ENCODE results near the gene LRP1. TPM values are rescaled to one million over a fixed set of nuclear protein-coding genes. Genes with fewer than 3 reads are reported as not detected.

LRP1 gene
- total RNA-seq, 1 donor from 2014 or later: 118 TPM

DNA sequence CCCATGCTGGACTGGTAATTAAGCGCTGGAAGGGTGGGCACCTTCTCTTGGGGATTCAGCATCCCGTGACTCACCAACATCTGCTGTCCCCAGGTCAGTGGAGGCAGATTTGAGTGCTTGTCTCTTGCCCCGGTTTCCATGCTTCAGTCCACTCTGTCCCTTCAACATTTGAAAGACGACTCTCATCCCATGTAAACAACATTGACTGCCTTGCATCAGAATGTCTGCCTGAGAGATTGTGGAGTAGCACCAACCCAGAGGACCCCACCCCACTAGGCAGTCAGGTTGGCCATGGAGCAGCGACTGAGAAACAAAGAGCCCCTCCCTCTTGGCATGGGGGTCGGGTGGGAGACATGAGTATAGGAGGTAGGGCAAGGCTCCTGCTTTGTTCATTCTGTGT lies 127.6 kb downstream of the LRP1 start:
- H3K4me1 ChIP-seq (ENCODE audit: control insufficient read depth in 3 of 3, insufficient read depth in 3 of 3, low read length in 3 of 3): peaks cover 34 to 47% (median 41%) of the 10 kb centered on the region in 3 donors
- no peaks in the 10 kb centered on the region for H3K9me3 ChIP-seq (ENCODE audit: control insufficient read depth in 3 of 3, low read length in 3 of 3)
- H3K27me3 ChIP-seq (ENCODE audit: control insufficient read depth in 3 of 3, insufficient read depth in 3 of 3, low read length in 3 of 3): no peaks in the 10 kb centered on the region
- no peak overlapping the region for H3K4me3 ChIP-seq (ENCODE audit: low read length in 3 of 3)
- H3K36me3 ChIP-seq (ENCODE audit: control insufficient read depth in 3 of 3, insufficient read depth in 3 of 3, low read length in 3 of 3): peaks cover 17 to 42% (median 27%) of the 10 kb centered on the region in 3 donors
- H3K9ac ChIP-seq (ENCODE audit: low read depth in 1 of 3, low read length in 3 of 3): no peak overlapping the region
- no peak overlapping the region for H3K27ac ChIP-seq (ENCODE audit: low read depth, low read length)

GRCh38 chr12:57258977-57259970 lies 131.0 kb downstream of the LRP1 start:
- H3K36me3 ChIP-seq (ENCODE audit: control insufficient read depth in 3 of 3, insufficient read depth in 3 of 3, low read length in 3 of 3): peaks cover 17 to 43% (median 27%) of the 10 kb centered on the region in 3 donors
- peak overlapping the region; percentile 65 for H3K27ac ChIP-seq (ENCODE audit: low read depth, low read length)
- no peaks in the 10 kb centered on the region for H3K27me3 ChIP-seq (ENCODE audit: control insufficient read depth in 3 of 3, insufficient read depth in 3 of 3, low read length in 3 of 3)

GRCh38 chr12:57260366-57260765 lies 132.1 kb downstream of the LRP1 start:
- H3K36me3 ChIP-seq (ENCODE audit: control insufficient read depth in 3 of 3, insufficient read depth in 3 of 3, low read length in 3 of 3): peaks cover 17 to 36% (median 17%) of the 10 kb centered on the region in 3 donors
- peak overlapping the region in 2 of 3 donors; percentile 20 to 28 for H3K9ac ChIP-seq (ENCODE audit: low read depth in 1 of 3, low read length in 3 of 3)
- H3K4me3 ChIP-seq (ENCODE audit: low read length in 3 of 3): peak overlapping the region in 1 of 3 donors; percentile 15
- peaks cover 53 to 73% (median 64%) of the 10 kb centered on the region in 3 donors for H3K4me1 ChIP-seq (ENCODE audit: control insufficient read depth in 3 of 3, insufficient read depth in 3 of 3, low read length in 3 of 3)
- H3K9me3 ChIP-seq (ENCODE audit: control insufficient read depth in 3 of 3, low read length in 3 of 3): no peaks in the 10 kb centered on the region
- peak overlapping the region; percentile 87 for H3K27ac ChIP-seq (ENCODE audit: low read depth, low read length)
- H3K27me3 ChIP-seq (ENCODE audit: control insufficient read depth in 3 of 3, insufficient read depth in 3 of 3, low read length in 3 of 3): no peaks in the 10 kb centered on the region

More at GRCh38 chr12:57258977-57259970, 131.0 kb downstream of the LRP1 start:
- H3K4me3 ChIP-seq (ENCODE audit: low read length in 3 of 3): peak overlapping the region in 1 of 3 donors; percentile 8
- no peaks in the 10 kb centered on the region for H3K9me3 ChIP-seq (ENCODE audit: control insufficient read depth in 3 of 3, low read length in 3 of 3)
- no peak overlapping the region for H3K9ac ChIP-seq (ENCODE audit: low read depth in 1 of 3, low read length in 3 of 3)
- H3K4me1 ChIP-seq (ENCODE audit: control insufficient read depth in 3 of 3, insufficient read depth in 3 of 3, low read length in 3 of 3): peaks cover 53 to 69% (median 57%) of the 10 kb centered on the region in 3 donors

- Histone ChIP-seq H3K27me3 (ENCODE audit: control insufficient read depth in 3 of 3, insufficient read depth in 3 of 3, low read length in 3 of 3) (no peaks in the 10 kb centered on the region), H3K4me1 (ENCODE audit: control insufficient read depth in 3 of 3, insufficient read depth in 3 of 3, low read length in 3 of 3) (peaks cover 53 to 73% (median 64%) of the 10 kb centered on the region in 3 donors), H3K4me3 (ENCODE audit: low read length in 3 of 3) (no peak overlapping the region), H3K27ac (ENCODE audit: low read depth, low read length) (peak overlapping the region; percentile 87), H3K36me3 (ENCODE audit: control insufficient read depth in 3 of 3, insufficient read depth in 3 of 3, low read length in 3 of 3) (peaks cover 11 to 27% (median 13%) of the 10 kb centered on the region in 3 donors), H3K9me3 (ENCODE audit: control insufficient read depth in 3 of 3, low read length in 3 of 3) (no peaks in the 10 kb centered on the region), H3K9ac (ENCODE audit: low read depth in 1 of 3, low read length in 3 of 3) (peak overlapping the region; percentile 20 to 47 (median 27))
Measured at GRCh38 chr12:57261428-57261865, 133.2 kb downstream of the LRP1 start.

DNA sequence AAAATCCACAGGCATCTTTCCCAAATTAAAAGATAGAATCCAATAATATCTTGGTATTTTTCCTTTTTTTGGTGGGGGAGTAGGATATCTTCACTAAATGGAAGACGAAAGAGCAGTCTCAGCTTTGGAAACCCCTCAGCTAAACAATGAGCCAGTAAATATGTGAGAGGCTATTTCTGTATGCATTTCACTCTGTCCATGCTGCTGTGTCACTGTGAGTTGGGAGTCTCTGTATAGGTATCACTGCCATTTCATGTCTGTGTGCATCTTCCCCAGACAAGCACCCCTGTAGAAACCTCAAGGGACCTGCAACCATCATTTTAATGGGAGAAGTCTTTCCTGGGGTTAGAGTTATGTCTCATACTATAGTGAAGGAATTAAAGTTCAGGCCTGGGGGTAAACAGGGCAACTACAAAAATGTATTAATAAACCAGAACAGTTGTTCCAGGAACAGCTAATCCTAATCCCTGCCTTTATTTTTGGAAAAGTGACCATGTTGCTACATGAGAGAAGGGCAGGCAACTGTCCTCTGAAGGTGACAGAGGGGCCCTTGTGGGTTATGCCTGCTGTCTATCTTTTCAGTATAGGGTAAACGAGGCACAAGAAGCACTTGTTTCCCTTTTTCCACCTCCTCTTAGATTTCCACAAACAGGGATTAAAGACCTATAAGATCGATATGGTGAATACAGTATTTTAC lies 134.0 kb downstream of the LRP1 start:
- H3K4me1 ChIP-seq (ENCODE audit: control insufficient read depth in 3 of 3, insufficient read depth in 3 of 3, low read length in 3 of 3): peaks cover 49 to 67% (median 57%) of the 10 kb centered on the region in 3 donors
- H3K9me3 ChIP-seq (ENCODE audit: control insufficient read depth in 3 of 3, low read length in 3 of 3): no peaks in the 10 kb centered on the region
- H3K36me3 ChIP-seq (ENCODE audit: control insufficient read depth in 3 of 3, insufficient read depth in 3 of 3, low read length in 3 of 3): peaks cover 16 to 30% (median 17%) of the 10 kb centered on the region in 3 donors
- peak overlapping the region; percentile 87 for H3K27ac ChIP-seq (ENCODE audit: low read depth, low read length)
- H3K27me3 ChIP-seq (ENCODE audit: control insufficient read depth in 3 of 3, insufficient read depth in 3 of 3, low read length in 3 of 3): no peaks in the 10 kb centered on the region
- peak overlapping the region in 2 of 3 donors; percentile 0 to 47 for H3K9ac ChIP-seq (ENCODE audit: low read depth in 1 of 3, low read length in 3 of 3)
- no peak overlapping the region for H3K4me3 ChIP-seq (ENCODE audit: low read length in 3 of 3)

Small RNA genes within 50 kb of the gene (small RNA-seq; reads per million reads assigned to genes)
- 0.09 reads per million for gene MIR1228

Other genes with a start within 250 kb of the LRP1 start
- not detected for gene SDR9C7, start 194.1 kb upstream of the LRP1 start, total RNA-seq
- 0.52 TPM for gene RDH16, start 170.9 kb upstream of the LRP1 start, total RNA-seq
- 5.7 TPM for gene ZBTB39, start 121.9 kb upstream of the LRP1 start, total RNA-seq
- not detected for gene TAC3, start 112.0 kb upstream of the LRP1 start, total RNA-seq
- gene MYO1A, start 78.4 kb upstream of the LRP1 start, total RNA-seq: not detected
- gene NEMP1, start 49.7 kb upstream of the LRP1 start, total RNA-seq: 11.0 TPM
- gene NAB2, start 39.4 kb upstream of the LRP1 start, total RNA-seq: 38.1 TPM
- gene STAT6, start 17.1 kb upstream of the LRP1 start, total RNA-seq: 31.8 TPM
- 1.0 TPM for gene LRP1-AS, start 19.1 kb downstream of the LRP1 start, total RNA-seq
- gene NXPH4, start 88.3 kb downstream of the LRP1 start, total RNA-seq: not detected
- gene SHMT2, start 101.2 kb downstream of the LRP1 start, total RNA-seq: 91.3 TPM
- gene STAC3, start 122.7 kb downstream of the LRP1 start, total RNA-seq: 166 TPM

All from skeletal muscle tissue (tissue), 5 donors.